GM18507 (cell line): Measurements from ENCODE around the gene CEACAM3.
"Not testable (repeated sequence)": the region's sequence is repeated elsewhere in the genome, so short reads cannot be mapped to it uniquely, and the experiment has no call there.

ENCODE experiments used
- DNase-seq: peaks from one replicate; pipeline ENCODE4 v3.0.0; 2011; ENCODE audit warnings: low read depth; ENCODE audit not compliant: insufficient read length; ENCODE audit errors: extremely low spot score
- FAIRE-seq: peaks from 2 replicates; lab custom pipeline; 2011; peaks lifted over from hg19 to GRCh38; lab: Jason Lieb, UNC

The CEACAM3 gene

DNA sequence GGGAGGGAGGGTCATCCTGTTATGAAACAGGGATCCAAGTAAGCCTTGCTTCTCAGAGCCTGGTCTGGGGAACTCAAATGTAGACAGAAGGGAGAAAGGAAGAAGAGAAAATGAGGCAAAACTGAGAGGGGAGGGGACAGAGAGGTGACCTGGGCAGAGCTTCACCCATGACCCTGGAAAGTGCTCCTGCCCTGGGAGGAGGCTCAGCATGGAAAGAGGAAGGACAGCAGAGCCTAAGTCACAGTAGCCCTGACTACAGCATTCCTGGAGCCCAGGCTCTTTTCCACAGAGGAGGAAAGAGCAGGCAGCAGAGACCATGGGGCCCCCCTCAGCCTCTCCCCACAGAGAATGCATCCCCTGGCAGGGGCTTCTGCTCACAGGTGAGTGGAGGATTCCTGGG, at the start of gene CEACAM3:
TSS of gene CEACAM3 (plus strand) at position 226 of the 400 bp plus-strand sequence. CDS start at position 317, 91 bp downstream.
- no peak for FAIRE-seq
- DNase-seq, result no peak

- DNase-seq (peak; percentile 11), FAIRE-seq (peak; percentile 79)
These were observed 49.7 kb upstream of the CEACAM3 start for GRCh38 chr19:41746593-41747227.

DNA sequence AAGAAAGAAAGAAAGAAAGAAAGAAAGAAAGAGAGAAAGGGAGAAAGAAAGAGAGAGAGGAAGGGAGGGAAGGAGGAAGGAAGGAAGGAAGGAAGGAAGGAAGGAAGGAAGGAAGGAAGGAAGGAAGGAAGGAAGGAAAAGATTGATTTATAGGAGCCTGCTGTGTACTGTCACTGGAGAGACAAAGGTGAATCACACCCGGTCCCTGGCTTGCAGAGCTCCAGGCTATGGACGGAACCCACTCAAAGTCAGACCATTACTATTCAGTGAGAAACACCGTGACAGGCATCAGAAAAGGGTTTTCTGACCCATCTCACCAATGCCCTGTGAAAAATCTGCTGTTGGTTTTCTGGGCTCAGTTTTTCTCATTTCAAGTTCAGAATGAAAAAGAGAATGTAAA, 48.4 kb upstream of the CEACAM3 start:
- DNase-seq, result no peak
- FAIRE-seq, result no peak

DNA sequence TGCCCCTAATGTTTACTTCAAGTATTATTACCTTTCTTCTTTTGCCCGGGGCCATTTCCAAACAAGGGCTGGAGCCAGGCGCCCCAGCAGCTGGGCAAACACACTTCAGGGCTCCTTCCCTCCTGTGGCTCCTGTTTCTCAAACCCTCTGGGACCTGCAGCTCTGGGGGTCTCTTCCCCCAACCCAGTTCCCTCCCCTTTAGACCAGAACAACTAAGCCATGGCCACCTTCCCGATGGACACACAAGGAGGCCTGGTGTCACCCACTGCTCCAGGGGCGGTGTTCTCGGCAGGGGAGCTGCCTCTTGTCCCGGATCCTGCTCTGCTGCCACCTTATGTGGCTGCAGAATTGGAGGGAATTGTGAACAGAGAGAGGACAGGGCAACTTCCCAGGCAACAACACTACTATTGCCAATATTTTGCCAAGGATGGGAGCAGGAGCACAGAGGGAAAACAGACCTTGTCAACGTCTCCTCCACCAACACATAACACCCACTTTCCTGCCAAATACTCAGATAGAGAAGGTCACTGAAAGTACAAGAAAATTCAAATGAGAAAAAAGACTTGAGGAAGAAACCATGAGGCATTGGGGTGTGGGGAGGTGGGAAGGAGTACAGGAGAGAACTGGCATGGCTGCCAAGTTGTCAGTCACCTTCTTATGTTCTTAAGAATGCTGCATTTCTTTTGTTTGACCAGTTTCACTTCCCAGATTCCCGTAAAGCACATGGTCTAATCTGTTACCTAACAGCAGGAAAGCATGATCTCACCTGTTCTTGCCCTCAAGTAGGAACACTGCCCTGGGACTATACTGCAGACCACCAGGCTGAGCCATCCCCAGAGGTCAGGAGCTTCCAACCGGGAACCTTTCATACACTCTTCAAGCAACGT, 45.9 kb upstream of the CEACAM3 start:
- FAIRE-seq, DNase-seq: not testable (repeated sequence)

DNA sequence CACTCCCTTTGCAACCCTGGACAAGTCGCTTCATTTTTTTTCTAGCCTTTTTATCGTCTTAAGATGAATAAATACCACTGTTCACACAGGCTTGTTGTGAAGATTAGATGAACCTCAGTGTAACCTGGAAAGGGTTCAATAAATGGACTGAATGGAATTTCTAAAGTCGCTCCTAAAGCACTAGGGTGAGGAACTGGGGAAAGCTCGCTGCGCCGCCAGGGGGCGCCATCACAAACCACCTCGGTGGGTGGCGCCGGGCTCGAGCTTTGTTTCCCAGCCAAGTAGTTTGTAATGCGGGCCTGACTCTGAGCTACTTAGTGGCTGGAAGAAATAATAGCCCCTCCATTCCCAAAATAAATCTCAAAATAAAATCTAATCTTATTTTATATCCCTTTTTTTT, 43.2 kb upstream of the CEACAM3 start:
- DNase-seq, result peak; percentile 29

GRCh38 chr19:41753936-41754529, 42.4 kb upstream of the CEACAM3 start:
- FAIRE-seq (peak; percentile 95), DNase-seq (no peak)

More for the DNA sequence above, 43.2 kb upstream of the CEACAM3 start:
- peak; percentile 33 for FAIRE-seq

- DNase-seq (no peak), FAIRE-seq (no peak)
These were observed 41.0 kb upstream of the CEACAM3 start, which contains the start of gene CEACAM6 for GRCh38 chr19:41755328-41755913. TSS of gene CEACAM6 (plus strand) at chr19:41755530. CDS start at chr19:41755639, 109 bp downstream.

DNA sequence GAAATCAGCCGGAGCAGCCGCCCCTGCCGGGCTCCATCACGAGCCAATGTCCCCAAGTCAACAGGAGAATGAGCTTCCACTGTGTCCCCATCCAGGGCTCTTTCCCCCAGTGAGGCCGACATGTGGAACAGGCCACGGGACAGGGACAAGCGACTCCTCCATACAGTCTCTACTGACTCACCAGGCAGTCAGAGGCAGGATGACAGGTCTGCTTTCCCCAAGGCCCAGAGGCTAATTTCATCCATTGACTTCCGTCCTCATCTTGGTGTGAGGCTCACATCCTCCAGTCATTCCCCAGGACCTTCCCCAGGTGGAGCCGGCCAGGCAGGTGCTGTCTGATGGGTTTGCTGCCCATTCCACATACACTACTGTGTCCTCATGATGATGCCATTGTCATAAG, 37.5 kb upstream of the CEACAM3 start:
- no peak for FAIRE-seq
- no peak for DNase-seq

DNA sequence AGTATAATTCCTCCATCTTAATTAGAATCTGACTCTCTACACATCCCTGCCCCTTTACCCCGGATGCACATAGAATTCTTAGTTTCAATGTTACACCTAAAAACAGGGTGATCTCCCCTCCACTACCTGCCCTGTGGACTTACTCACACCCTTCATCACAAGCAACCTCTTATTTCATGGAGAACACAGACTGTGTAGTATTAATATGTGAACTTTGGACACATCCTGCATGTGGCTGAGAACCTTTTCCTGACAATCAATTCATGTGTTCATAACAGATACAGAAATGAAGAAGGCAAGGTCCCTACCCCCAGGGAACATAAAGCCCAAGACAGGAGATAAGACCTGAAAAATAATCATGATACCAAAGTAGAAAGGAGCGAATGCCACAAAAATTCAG, 29.3 kb upstream of the CEACAM3 start:
- DNase-seq (no peak), FAIRE-seq (no peak)

GRCh38 chr19:41768105-41768504, 28.3 kb upstream of the CEACAM3 start:
- DNase-seq, FAIRE-seq: not testable (repeated sequence)

GRCh38 chr19:41769608-41770007, 26.8 kb upstream of the CEACAM3 start:
- FAIRE-seq (no peak), DNase-seq (no peak)

DNA sequence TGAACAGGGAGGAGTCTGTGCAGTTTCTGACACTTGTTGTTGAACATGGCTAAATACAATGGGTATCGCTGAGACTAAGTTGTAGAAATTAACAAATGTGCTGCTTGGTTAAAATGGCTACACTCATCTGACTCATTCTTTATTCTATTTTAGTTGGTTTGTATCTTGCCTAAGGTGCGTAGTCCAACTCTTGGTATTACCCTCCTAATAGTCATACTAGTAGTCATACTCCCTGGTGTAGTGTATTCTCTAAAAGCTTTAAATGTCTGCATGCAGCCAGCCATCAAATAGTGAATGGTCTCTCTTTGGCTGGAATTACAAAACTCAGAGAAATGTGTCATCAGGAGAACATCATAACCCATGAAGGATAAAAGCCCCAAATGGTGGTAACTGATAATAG, 25.0 kb upstream of the CEACAM3 start:
- FAIRE-seq (no peak), DNase-seq (no peak)

DNA sequence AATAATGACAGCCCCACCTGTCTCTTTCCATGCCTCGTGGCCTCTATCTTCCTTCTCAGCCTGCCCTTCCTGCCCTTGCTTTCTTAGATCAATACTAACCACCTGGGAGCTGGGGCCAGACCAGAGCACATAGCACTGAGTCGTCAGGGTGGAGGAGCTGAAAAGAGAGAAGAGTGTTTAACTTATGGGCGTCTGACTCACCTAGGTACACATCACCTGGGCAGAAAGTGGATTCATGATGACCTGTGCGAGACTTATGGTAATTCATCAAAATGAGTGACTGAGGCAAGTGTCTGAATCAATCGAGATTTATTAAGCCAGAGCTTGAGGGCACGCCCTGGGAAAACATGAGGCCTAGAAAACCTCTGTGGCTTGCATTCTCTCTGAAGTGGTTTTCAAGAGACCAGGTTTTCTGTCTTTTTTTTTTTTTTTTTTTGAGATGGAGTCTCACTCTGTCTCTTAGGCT, 21.8 kb upstream of the CEACAM3 start:
- DNase-seq (no peak), FAIRE-seq (no peak)

GRCh38 chr19:41776700-41777099, 19.7 kb upstream of the CEACAM3 start:
- FAIRE-seq, result no peak
- DNase-seq, result no peak

- no peak for DNase-seq
- FAIRE-seq, result no peak
These were observed 12.8 kb upstream of the CEACAM3 start for GRCh38 chr19:41783612-41784011.

- no peak for FAIRE-seq
- DNase-seq, result no peak
These were observed 12.1 kb upstream of the CEACAM3 start for GRCh38 chr19:41784312-41784711.

DNA sequence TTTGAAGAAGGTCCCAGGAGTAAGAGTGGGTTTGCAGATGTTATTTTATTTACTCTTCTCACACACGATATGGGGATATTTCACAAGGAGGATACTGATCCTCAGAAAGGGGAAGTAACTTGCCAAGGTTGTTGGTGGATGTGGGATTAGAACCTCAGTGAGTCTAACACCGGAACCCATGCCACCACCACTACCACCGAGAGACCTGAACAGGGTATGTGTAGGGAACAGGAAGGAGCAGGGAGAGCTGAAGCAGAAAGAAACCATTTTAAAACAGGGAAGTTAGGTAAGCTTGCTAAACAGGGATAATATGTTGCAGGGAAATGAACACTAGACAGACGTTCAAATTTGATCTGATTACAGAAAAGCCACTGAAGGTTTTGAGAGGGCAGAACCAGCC, 11.6 kb upstream of the CEACAM3 start:
- no peak for DNase-seq
- peak; percentile 26 for FAIRE-seq

- DNase-seq (peak; percentile 69), FAIRE-seq (peak; percentile 96)
These were observed 10.7 kb upstream of the CEACAM3 start for GRCh38 chr19:41785653-41786052.

- no peak for FAIRE-seq
- no peak for DNase-seq
These were observed 9.3 kb upstream of the CEACAM3 start for GRCh38 chr19:41787055-41787454.

GRCh38 chr19:41788518-41788917, 7.9 kb upstream of the CEACAM3 start:
- not testable (repeated sequence) for FAIRE-seq, DNase-seq
